Activated CD4-positive, alpha-beta T cell treated with anti-CD3 and anti-CD28 coated beads for 24 hours (primary cell): Measurements from ENCODE around the gene TSPEAR.

ENCODE experiments used
- DNase-seq, 2 donors: peaks; one replicate each; pipeline ENCODE4 v3.0.0-alpha.2; 2020; ENCODE audit warnings: low read depth in 2 of 2

TSPEAR gene

GRCh38 chr21:44463724-44464123 is 247.6 kb downstream of the TSPEAR start:
- no peak for DNase-seq

- no peak for DNase-seq
Observed at GRCh38 chr21:44462834-44463200, 248.6 kb downstream of the TSPEAR start.

DNA sequence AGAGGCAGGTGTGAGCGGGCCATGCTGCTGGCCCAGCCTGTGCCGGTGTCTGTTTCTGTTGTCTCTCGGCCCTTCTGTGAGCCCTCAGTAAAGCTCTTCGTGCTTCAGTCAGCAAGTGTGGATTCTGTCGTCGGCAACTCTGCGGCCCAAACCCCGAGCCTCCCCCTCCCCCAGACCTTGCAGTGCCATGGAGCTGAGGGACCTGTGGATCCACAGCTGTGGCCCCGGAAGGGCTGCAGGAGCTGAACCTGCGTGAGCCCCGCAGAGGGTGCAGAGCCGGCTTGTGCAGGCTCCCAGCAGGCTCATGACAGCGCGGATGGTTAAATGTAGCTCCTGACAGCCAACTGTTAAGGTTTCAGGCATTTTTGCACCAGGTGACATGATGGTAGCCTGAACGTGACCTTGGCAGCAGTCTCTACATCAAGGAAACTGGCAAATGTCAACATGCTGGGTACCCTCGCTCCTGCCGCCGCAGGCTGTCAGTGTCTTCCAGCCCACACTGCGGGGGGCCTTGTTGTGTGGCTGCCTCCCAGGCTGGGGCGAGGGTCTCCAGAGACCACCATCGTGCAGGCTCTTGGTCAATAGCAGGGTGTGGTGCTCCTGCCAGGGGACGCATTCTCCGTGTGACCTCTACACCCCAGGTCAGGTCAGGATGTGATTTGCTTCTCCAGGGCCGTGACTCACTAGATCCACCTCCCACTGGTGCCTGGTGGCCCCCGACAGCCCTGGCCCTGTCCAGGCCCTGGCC is 249.1 kb downstream of the TSPEAR start:
- no peak for DNase-seq

DNA sequence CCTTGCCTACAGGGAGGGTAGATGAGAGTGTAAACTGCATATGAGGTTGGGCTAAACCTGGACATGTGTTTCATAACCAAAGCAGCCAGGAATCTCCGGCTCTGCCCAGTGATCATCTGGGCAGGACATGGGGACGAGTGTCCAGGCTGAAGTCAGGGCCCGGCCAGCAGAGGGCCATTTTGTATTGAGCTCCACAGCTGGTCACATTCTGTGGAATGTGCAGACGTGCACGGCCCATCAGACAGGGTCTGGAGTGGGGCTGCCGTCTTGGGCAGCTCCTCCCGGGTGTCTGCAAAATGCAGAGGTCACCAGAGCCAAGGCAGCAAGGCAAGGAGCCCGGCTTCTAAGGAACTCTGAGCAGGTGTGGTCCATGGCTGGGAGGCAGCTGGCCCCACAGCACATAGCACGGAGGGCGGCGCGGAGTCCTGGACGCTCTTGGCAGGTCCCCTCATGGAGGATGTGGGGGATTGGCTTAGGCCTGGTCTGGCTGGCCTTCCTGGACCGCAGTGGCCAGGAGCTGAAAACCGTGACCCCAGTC is 249.8 kb downstream of the TSPEAR start:
- DNase-seq = no peak

DNA sequence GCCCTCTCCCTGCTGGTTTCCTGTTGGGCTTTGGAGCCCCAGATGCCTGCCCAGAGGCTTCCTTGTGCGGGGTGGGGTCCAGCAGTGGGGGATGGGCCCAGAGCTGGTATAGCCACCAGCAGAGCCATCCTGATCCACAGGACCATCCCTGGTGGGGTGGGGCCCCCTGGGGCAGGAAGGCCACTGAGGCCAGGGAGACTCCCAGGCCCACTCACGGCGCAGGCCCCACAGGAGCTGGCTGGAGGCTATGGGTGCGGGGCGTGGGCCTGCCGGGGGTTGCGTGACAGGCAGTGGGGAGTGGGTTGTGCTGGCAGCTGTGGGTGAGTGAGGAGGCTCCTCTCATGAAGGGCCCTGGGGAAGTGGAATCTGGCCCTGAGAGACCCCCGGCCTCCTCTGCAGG is 250.4 kb downstream of the TSPEAR start:
- DNase-seq = no peak

GRCh38 chr21:44460441-44460755 is 251.0 kb downstream of the TSPEAR start:
- DNase-seq = no peak

- no peak for DNase-seq
Observed at GRCh38 chr21:44459712-44460440, 251.5 kb downstream of the TSPEAR start.

DNA sequence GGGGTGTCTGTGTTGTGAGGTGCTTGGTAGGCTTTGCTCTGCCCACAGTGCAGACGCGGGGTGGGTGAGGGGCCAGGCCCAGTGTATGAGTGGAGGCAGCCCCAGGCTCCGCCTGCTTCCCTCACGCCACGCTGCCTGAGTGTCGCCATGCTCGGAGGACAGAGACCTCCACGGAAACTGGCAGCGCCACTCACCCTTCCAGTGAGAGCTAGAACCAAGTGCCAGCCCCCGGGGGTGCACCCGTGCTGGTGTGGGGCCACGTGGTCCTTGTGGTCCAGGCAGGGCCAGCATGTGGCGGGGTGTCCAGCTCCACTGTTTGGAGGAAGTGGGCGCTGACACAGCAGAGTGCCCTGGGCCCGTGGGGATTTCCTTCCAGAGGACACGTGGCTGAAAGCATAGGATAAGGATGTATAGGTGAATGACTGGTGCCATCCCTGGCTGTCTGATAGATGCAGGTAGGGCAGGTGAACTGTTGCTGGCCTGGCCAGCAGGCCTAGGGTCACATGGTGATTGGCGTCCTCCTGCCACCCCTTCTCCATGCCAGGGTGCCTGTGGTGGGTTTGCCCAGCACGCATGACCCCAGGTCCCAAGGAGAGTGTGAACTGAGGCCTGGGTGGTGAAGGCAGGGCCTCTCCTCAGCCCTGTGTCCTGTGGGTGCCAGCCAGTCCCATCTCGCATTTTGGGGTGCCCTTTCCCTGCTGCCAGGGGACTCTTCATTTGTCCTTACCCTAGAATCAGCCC is 252.2 kb downstream of the TSPEAR start:
- no peak for DNase-seq

DNA sequence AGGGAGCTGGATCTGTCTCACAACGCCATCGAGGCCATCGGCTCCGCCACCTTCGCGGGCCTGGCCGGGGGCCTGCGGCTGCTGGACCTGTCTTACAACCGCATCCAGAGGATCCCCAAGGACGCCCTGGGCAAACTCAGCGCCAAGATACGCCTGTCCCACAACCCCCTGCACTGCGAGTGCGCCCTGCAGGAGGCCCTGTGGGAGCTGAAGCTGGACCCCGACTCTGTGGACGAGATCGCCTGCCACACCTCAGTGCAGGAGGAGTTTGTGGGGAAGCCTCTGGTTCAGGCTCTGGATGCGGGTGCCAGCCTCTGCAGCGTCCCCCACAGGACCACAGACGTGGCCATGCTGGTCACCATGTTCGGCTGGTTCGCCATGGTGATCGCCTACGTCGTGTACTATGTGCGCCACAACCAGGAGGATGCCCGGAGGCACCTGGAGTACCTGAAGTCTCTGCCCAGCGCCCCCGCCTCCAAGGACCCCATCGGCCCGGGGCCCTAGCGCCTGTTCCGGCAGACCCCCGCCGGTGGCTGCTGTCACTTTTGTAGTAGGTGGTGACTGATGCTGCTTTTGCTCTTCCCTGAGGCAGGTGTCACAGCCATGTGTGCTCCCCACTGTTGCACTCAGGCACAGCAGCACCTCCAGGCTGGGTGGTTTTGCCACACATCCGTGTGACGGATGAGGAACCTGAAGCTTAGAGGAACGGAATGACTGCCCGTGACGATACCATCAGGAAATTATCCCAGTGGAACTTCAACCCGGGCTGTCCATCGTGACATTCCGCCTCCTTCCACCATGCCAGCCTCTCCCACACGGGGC is 254.2 kb downstream of the TSPEAR start:
- DNase-seq = no peak

- no peak for DNase-seq
Observed at GRCh38 chr21:44456214-44456914, 255.0 kb downstream of the TSPEAR start.

DNA sequence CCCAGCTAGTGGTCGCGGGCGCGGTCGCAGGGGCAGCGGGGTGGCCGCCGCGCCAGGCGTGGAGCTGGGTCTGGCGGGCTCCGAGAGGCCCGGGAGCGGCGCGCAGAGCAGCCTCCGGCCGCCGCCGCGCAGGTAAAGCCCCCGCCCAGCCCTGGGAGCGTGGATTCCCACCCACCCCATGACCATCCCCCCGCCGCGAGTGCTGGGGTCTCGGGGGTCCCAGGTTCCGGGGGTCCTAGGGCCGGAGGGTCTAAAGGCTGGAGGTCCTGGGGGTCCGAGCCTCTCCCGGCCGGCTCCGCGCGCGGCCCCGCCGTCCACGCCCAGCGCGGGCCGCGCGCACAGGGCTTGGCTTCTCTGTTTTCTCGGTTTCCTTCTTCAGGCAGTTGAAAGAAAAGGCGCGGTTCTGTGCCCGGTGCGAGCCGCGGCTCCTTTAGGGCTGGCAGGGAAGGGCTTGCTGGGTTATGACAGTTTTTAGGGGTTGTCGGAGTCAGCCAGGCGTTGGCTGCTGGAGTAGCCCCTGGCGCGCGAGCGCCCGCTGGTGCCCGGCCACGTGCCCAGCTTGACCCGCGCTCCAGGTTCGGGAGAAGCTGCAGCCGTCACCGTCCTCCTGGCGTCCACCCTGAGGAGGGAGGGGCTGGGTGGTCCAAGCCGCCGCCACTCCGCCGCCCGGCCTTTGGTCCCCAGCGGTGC is 255.7 kb downstream of the TSPEAR start:
- no peak for DNase-seq

- peak; percentile 70 to 76 for DNase-seq
Observed at GRCh38 chr21:44454747-44455523, 256.4 kb downstream of the TSPEAR start, which contains the start of gene LRRC3. Gene LRRC3 (plus strand): TSS chr21:44455510. CDS start chr21:44456645, 1,135 bp downstream.

DNA sequence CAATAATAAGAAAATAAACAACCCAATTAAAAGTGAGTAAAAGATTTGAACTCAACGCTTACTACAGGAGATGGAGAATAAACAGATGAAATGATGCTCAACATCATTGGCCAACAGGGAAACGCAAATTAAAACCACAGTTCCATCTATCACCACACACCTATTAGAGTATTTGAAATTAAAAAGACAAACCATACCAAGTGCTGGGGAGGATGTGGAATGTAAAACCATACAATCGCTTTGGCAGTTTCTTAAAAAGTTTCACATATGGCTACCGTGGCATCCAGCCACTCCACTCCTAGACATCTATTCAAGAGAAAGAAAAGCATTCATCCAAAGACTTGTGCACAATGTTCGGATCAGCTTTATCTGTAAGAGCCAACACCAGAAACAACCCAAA is 257.3 kb downstream of the TSPEAR start:
- no peak for DNase-seq

DNA sequence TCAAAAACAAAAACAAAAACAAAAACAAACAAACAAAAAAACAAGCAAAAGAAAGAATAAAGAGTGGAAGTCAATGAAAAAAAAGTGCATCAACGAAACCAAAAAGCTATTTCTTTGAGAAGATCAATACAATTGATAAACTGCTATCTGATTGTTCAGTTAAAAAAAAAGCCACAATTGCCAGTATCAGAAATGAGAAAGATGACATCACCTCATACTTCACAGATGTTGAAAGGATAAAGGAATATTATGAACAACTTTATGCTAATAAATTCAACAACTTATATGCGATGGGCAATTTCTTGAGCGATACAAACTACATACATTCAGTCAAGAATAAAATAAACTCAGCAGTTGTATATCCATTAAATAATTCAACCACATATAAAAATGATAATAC is 258.3 kb downstream of the TSPEAR start:
- DNase-seq = no peak

- DNase-seq = no peak
Observed at GRCh38 chr21:44450999-44451398, 260.4 kb downstream of the TSPEAR start.

DNA sequence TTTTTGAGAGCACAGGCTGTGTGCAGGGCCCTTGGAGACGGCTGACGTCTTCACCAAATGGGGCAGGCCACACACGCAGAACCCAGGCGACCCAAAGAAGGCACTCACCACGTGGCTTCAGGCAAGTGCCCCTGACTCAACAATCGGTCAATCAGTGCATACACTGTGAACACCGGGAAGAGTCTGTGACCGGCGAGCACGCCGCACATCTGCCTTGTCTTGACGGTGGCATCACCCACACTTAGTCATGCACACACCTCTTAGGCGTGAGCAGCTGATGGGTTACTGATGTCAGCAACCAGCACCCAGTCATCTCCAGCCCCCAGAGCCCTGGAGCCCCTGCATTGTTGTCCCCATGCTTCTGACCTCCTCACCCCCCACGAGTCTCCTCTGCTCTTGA is 261.0 kb downstream of the TSPEAR start:
- DNase-seq = no peak

DNA sequence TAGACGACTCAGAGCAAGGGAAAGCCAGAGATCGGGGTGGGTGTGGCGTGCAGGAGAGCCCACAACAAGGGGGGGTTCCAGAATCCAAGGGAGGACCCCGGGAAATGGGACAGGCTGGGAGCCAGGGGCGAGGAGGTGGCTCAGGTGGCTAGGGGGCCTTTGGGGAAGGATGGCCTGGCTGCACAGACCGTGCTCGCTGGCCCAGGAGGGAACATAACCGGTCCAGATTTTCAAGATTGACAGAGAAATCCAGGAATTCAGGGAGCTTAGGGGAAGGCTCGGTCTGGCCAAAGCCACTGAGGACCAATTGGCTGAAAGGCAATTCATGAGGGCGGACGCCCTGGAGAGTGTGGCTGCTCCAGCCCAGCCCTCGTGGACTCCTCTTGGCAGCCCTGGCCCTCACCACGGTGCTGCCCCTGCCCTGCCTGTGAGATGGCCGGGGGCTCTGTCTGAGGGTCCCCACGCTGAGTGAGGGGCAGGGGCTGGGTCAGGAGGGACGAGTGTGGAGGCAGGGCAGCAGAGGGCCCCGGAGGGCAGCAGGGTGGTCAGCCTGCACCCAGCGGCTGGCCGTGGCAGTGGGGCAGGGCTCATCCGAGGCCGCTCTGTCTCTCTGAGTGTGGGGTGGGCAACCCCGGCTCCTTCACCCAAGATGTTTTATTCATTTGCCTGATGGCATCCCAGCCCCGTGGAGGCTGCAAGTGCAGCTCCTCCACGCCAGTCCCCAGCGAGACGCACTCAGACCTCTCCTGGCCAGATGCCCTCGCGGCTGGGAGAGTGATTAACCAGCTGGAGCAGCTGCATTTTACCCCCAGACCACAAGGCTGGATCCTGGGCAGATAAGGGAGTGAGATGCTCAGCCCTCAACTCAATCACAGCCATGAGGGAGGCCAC is 261.7 kb downstream of the TSPEAR start:
- no peak for DNase-seq

GRCh38 chr21:44448651-44449131 is 262.7 kb downstream of the TSPEAR start:
- DNase-seq = no peak
